Left renal cortex interstitium (tissue), 4 donors: ENCODE measurements around the gene CC2D1B. TPM values are rescaled to one million over a fixed set of nuclear protein-coding genes. Genes with fewer than 3 reads are reported as not detected.

ENCODE experiments used
- DNase-seq, 4 donors: peaks; one replicate each; pipeline ENCODE4 v3.0.0-alpha.2; 2013; ENCODE audit warnings: low read depth in 4 of 4, low spot score in 2 of 4, missing footprints in 1 of 4
- polyA plus RNA-seq, 4 donors: library from polyadenylated mRNA; unstranded; fragments of 120-200 nt; gene quantifications; one replicate each; pipeline ENCODE4 v1.2.1, GENCODE V29; 2013; ENCODE audit not compliant: insufficient read length in 4 of 4

CC2D1B gene
- polyA plus RNA-seq, 4 donors = 26.8 to 45.1 (median 32.6) TPM

DNA sequence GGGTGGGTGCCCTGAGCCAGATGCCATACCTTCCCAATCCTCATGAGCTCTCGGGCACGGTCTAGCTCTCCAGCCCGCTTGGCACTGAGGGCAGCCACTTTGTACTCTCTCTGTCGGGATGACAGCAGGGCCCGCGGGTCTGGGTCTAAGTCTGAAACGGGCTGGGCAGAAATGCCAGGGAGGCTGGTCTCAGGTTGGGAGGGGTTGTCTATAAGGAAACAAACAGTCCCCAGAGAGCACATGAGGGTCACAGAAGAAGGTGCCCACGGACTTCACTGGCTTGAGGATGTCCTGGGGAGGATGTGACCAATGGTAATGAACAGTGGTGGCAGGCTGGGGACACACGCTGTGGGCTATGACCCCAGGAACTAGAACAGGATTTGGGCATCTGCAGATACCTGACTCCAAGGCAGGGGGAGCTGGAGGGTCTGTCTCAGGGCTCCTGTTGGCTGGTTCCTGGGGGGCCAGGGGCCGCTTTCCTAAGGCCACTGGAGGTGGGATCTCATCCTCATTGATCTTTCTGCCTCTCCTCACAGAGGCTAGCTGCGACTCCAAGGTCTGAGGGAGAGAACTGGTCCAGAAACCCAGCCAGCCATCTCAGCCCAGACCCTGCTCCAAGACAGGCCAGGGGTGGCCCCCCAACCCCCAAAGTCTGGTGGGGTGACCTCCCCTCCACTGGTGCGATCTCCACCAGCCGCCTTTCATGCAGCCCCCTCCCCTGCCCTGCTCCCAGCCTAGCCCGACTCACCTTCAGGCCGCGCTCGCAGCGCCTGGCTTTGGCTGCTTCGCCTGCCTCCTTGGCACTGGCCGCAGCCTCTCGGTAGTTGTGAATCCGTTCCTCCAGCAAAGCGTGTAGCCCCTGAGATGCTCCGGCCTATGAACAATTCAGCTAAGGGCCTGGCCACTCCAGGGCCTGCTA is 6.1 kb downstream of the CC2D1B start:
- no peak for DNase-seq

DNA sequence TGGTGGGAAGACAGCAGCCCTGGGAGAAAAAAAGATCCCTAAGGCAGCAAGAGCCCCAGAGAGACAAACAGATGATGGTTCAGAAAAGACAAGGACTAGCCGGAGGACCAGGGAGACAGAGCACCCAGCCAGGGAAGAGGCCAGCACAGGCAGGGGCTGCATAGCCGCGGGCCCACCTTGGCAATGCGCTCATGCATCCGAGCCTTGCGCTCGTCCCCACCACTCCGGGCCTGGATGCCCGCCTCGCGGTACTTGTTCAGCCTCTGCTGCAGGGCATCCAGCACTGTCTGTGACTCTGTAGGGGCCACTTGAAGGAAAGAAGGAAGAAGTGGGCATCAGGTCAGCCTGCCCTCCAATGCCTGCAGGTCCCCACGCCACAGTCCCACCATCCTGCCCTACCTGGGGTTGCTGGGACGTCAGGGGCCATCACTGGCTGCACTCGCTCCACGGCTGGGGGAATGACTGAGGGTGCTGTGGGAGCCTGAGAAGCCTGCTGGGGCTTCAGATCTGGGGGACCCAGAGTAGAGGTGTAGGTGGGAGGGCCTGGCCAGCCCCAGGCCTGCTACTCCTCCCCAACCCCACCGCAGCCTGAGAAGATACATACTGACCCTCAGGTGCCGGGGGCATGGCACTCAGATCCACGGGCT is 7.0 kb downstream of the CC2D1B start:
- DNase-seq = no peak

- no peak for DNase-seq
Observed at GRCh38 chr1:52357397-52357796, 8.6 kb downstream of the CC2D1B start.

DNA sequence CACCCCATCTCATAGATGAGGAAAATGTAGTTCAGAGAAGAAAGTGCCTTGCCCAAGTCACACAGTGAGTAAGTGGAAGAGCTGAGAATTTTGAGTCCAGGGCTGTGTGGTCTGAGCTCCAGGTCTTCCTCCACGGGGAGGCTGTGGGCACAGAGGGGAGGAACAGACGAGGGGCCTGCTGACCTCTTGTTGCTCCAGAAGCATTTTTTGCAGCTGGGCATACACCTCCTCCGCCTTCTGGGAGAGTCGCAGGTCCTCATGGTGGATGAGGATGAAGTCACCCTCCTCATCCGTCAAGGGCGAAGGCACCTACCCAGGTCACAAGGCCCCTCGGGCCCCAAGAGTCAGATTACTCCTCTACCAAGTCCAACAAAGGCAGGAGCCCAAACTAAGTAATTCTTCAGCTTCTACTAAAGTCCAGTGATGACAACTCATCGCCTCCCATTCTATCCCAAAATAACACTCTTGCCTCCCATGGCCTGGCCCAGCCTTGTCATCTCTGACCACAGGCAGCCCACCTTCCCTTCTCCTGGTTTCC is 9.1 kb downstream of the CC2D1B start:
- DNase-seq = no peak

DNA sequence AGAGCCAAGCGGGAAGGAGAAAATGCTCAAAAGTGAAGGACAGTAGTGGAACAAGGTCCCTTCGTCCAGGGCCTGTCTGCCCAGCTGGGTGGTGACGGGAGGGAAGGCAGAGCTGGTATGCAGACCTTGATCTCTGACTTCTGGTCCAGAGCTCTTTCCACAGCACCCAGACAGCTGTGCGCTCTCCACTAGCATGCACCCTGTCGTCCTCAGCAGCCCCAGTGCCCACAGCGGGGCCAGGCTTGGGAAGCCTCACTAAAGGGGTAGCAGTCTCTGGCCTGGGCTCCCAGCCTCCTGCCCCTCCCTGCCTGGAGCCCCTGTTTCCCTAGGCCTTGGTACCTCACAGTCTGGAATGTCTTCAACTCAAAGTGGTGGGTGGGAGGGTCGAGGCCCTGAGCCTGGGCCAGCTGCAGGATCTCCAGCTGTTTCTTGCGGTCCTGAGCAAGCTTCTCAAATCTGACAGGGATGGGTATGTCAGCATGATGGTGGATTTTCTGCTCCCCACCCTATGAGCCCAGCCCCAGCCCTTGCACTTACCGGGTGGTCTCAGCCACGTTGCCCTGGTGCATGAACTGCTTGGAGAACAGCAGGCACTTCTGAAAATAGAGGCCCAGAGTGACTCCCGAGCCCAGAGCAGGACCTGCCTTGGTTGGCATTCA is 10.0 kb downstream of the CC2D1B start:
- no peak for DNase-seq

- DNase-seq = no peak
Observed at GRCh38 chr1:52355436-52355835, 10.6 kb downstream of the CC2D1B start.

- DNase-seq = no peak
Observed at GRCh38 chr1:52352690-52353089, 13.3 kb downstream of the CC2D1B start.

DNA sequence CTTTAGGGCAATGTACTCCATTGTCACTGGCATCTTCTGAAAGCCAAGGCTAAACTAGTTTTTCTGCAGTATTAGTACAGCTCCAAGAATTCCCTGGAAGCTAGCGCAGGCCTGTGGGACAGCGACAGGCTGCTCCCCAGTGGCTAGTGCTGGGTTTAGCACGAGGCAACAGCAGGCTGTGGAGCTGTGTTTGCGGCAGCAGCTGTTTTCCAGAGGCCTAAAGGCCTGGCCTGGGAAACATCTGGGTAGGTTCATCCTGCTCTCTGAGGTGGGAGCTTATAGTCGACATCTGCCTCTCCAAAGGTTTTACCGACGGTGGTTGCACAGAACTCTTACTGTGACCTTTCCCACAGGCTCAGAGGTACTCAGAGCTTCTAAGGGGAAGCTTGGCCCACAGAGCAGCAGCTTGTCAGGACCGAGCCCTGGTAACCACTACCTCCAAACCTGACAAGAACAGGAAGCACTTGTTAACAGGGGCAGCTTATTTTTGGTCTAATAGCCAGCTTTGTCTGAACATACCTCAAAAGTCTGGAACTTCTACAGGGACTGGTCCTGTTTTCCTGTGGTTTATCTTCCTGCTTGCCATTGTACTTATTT is 17.2 kb downstream of the CC2D1B start:
- no peak for DNase-seq

- no peak for DNase-seq
Observed at GRCh38 chr1:52346653-52347052, 19.4 kb downstream of the CC2D1B start.

DNA sequence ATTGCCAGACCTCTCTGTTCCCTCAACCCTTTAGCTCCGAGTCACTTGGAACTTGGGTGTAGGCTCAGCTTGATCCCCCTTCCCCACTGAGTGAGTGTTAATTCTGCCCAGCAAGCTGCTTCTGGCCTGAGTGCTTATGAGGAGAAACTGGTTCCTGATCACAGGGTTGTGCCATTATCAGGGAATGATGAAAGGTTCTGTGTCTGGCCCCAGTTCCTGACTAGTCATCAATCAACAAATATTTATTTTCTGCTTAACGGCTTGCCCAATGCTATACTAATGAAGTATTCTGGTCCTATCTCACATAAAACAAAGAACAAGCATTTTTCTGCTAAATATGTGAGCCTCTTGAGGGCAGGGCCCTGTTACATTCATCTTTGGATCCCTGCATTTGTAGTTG is 20.8 kb downstream of the CC2D1B start:
- no peak for DNase-seq

DNA sequence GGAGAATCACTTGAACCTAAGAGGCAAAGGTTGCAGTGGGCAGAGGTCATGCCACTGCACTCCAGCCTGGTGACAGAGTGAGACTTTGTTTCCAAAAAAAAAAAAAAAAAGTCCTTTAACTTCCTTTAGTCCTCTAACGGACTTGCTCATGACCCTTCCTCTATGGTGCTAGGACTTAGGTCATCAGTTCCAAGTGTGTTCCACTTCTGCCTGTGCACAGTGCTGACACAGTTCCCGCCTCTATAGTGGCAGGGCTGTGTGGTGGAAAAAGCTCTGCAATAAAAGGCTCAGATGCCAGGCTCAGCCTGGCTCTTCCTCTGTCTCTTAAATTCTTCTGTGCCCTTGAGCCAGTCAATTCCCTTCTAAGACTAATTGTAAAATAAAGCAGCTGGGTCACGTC is 22.0 kb downstream of the CC2D1B start:
- no peak for DNase-seq

DNA sequence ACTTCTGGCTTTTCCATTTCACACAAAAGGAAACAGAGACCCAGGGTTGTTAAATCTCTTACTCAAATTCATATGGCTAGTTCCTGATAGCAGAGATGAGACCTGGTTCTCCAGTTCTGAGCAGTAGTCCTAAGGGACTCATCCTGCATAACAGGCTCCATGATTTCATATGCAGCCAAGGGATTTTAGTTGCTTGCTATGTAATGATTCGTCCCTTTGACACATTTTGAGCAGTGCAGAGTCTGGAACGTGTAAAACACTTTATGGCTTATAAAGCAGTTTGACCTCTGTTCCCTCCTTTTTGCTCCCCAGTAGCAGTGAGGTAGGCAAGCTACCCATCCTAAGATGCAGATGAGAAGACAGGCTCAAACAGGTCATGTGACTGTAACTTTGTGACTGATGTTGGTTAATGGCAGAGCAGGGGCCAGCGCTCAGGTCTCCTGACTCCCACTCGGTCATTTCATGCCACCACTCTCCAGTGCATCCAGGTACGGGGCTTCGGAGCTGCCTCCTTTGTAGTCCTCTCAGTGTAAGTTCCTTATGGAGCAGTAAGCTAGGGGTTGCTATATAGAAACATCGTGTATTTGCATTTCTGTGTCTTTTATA is 24.2 kb downstream of the CC2D1B start:
- DNase-seq = no peak

DNA sequence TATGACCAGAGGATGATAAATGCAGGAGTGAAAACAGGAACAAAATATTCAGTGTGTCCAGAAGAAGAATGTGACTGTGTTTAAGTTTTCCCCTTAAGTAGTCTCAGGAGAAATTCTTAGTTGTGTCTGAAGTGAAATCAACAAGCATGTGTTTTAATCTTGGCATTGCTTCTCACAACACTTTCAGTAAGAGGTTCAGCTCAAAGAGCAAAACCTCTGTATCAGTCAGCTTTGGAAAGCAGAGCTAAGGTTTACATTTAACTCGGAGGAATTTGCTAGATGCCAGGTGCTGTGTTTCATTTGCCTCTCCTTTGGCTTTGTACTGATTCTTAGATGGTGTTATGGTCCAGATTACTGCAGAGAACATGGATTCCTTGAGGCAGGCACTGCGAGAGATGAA is 28.6 kb downstream of the CC2D1B start:
- no peak for DNase-seq

DNA sequence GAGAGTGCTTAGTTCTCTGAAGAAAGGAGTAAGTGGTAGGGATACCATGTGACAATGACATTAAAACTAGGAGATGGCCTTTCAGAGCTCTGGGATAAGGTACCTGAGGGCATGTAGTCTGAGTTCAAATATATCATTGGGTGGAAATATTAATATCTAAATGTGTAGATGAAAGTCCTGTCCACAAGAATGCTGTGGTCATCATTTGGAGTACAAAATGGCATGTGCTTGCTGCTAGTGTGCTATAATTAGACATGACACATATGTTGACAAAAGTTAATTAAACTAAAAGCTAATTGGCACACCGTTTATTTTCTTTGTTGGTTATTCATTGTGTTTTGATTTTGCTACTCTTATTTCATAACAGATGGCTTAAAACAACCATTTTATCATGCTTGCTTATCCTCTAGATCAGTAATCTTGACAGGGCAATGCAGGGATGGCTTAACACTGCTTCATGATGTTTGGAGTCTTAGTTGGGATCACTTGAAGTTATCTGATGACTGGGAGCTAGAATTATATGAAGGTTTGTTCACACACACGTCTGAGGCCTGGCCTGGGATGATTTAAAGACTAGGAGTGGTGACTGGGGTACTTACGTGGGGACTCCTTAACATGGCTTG is 31.0 kb downstream of the CC2D1B start:
- DNase-seq = no peak

DNA sequence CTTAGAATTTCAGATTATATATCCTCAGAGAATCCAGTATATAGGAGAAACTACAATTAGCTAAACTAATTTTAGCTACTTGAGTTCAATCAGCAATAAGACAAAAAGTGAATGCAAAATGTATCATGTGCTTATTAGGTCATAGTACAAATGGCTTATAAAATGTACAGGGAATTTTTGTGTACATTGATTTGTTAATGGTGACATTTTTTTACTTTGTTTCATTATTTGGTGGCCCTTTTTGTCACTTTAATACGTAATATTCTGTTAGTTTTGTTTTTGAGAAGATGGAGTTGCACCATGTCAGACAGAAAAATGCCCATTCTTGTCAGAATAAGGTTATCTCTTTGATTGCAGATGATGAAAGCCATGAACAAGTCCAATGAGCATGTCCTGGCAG is 33.6 kb downstream of the CC2D1B start:
- no peak for DNase-seq

DNA sequence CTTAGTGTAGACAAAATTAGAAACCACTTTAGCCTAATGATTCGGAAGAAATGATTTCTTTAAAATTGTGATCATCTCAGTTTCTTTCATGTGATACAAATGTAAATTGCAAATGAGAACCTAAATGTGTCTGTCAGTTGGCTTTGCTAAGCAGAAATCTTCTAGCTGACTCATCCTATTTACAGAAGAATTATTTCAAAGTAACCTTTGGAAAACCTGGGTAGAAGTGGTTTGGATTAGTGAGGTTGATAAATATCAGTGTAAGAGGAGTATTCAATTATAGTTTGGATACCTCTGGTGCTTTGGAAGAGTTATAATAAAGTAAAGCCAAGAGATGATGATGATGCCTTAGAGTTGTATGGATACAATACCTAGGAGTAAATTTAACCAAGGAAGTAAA is 37.4 kb downstream of the CC2D1B start:
- DNase-seq = no peak

DNA sequence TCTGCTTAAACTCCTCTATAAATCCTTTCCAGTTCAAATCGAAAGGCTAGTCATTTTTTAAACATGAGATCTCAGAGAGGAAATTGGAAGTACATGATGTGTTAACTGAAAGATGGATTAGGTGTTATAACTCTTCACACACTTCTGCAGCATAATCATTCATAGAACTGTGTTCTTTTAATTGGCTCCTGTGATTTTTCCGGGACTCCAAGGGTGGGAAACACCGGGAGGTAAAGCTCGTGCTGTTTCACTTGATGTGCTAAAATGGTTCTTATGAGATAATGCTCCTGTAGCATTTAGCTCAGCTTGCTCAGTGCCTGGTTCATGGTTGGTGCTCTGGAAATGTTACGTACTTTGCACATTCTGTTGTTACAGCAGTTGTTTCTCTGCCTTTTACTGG is 40.2 kb downstream of the CC2D1B start:
- DNase-seq = no peak

GRCh38 chr1:52323731-52324130 is 42.3 kb downstream of the CC2D1B start:
- no peak for DNase-seq

DNA sequence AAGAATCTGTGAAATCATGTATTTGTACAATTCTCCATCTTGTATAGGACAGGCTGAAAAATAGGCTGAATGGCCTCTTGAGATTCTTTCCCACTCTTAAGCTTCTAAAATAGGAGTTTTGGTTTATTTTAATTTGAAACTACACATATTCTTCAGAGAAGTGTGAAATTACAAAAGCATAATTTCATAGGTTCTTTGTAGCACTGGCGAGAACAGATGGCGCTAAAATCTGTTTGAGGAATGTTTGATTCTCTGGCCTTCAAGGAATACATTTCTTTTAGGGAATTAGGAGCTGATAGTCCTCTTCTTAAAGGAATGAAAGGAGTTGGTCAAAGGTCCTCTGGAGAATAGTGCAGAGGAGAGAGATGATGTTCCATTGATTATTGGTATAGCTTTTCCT is 44.9 kb downstream of the CC2D1B start:
- no peak for DNase-seq
